Fibroblast of lung (primary cell): ENCODE measurements around the gene RNF223. TPM values are rescaled to one million over a fixed set of nuclear protein-coding genes. Genes with fewer than 3 reads are reported as not detected.
"Not testable (repeated sequence)": the region's sequence is repeated elsewhere in the genome, so short reads cannot be mapped to it uniquely, and the experiment has no call there.

Experiments
- DNase-seq, 2 donors: peaks; one replicate each; pipeline versions ENCODE4 v3.0.0 to v3.0.0-alpha.2; 2010; ENCODE audit warnings: low read depth in 2 of 2
- H2AFZ ChIP-seq: 2 replicates; pipeline ENCODE4 v1.5.1; 2012; ENCODE audit warnings: low read length, control low read depth, inconsistent platforms
- H3K27ac ChIP-seq: 2 replicates; pipeline ENCODE4 v1.5.1; 2011; ENCODE audit warnings: low read length, control low read depth; ENCODE audit not compliant: insufficient read depth
- H3K27me3 ChIP-seq: 2 replicates; pipeline ENCODE4 v1.5.1; 2011; ENCODE audit warnings: mild to moderate bottlenecking, low read length; ENCODE audit not compliant: control insufficient read depth, insufficient read depth
- H3K36me3 ChIP-seq: 2 replicates; pipeline ENCODE4 v1.5.1; 2011; ENCODE audit warnings: low read length; ENCODE audit not compliant: control insufficient read depth, insufficient read depth
- H3K4me1 ChIP-seq: 2 replicates; pipeline ENCODE4 v1.5.1; 2011; ENCODE audit warnings: low read length; ENCODE audit not compliant: control insufficient read depth, insufficient read depth; ENCODE audit errors: extremely low read depth
- H3K4me2 ChIP-seq: 2 replicates; pipeline ENCODE4 v1.5.1; 2011; ENCODE audit warnings: low read length, control low read depth; ENCODE audit not compliant: insufficient read depth; ENCODE audit errors: extremely low read depth
- H3K4me3 ChIP-seq, 4 experiments: fragments of 200-600 bp in 1 of 4; sonication (generic) in 1 of 4; replicated peaks in 1 of 4; 2 replicates each; pipeline ENCODE4 v1.5.1; 2011 to 2016; ENCODE audit warnings: low read length in 4 of 4, low read depth in 3 of 4, mild to moderate bottlenecking in 3 of 4, control low read depth in 2 of 4, inconsistent platforms in 1 of 4, mixed read lengths in 1 of 4; ENCODE audit not compliant: insufficient read depth in 1 of 4; ENCODE audit errors: control extremely low read depth in 1 of 4
- H3K79me2 ChIP-seq: 2 replicates; pipeline ENCODE4 v1.5.1; 2012; ENCODE audit warnings: mild to moderate bottlenecking, low read length, inconsistent platforms; ENCODE audit not compliant: control insufficient read depth, insufficient read depth
- H3K9ac ChIP-seq: 2 replicates; pipeline ENCODE4 v1.5.1; 2011; ENCODE audit warnings: mild to moderate bottlenecking, low read length, control low read depth; ENCODE audit not compliant: insufficient read depth
- H3K9me3 ChIP-seq: 2 replicates; pipeline ENCODE4 v1.5.1; 2012; ENCODE audit warnings: low read depth, low read length; ENCODE audit not compliant: control insufficient read depth, insufficient read depth
- H4K20me1 ChIP-seq: 2 replicates; pipeline ENCODE4 v1.5.1; 2011; ENCODE audit warnings: low read length; ENCODE audit not compliant: control insufficient read depth, insufficient read depth; ENCODE audit errors: extremely low read depth
- CTCF ChIP-seq, 2 donors: IDR thresholded peaks in 1 of 2; conservative IDR thresholded peaks in 1 of 2; 1 replicate in 1 of 2; 2 replicates in 1 of 2; pipeline ENCODE4 v1.5.1; 2011 to 2012; ENCODE audit warnings: low read length in 2 of 2, control low read depth in 1 of 2, inconsistent platforms in 1 of 2, low read depth in 1 of 2, mild to moderate bottlenecking in 1 of 2
- EZH2 ChIP-seq: IDR thresholded peaks from 2 replicates; pipeline ENCODE4 v1.5.1; 2012; ENCODE audit warnings: low read length, control low read depth, mild to moderate bottlenecking; ENCODE audit errors: missing control alignments
- polyA plus RNA-seq, 2 donors: library from polyadenylated mRNA; depleted of rRNA in 1 of 2; stranded (reverse) in 1 of 2; unstranded in 1 of 2; fragments of >200 nt; gene quantifications; 2 replicates each; pipeline ENCODE4 v1.2.1, GENCODE V29; 2011 to 2012; ENCODE audit warnings: missing spikeins in 1 of 2
- total RNA-seq: library from RNA; depleted of rRNA; stranded (reverse); fragments of >200 nt; gene quantifications from 2 replicates; pipeline ENCODE4 v1.2.1, GENCODE V29; 2014

RNF223 gene
- total and polyA plus RNA-seq, 2 donors (not counting 1 experiment from before 2014, with no cell fraction given) = not detected

DNA sequence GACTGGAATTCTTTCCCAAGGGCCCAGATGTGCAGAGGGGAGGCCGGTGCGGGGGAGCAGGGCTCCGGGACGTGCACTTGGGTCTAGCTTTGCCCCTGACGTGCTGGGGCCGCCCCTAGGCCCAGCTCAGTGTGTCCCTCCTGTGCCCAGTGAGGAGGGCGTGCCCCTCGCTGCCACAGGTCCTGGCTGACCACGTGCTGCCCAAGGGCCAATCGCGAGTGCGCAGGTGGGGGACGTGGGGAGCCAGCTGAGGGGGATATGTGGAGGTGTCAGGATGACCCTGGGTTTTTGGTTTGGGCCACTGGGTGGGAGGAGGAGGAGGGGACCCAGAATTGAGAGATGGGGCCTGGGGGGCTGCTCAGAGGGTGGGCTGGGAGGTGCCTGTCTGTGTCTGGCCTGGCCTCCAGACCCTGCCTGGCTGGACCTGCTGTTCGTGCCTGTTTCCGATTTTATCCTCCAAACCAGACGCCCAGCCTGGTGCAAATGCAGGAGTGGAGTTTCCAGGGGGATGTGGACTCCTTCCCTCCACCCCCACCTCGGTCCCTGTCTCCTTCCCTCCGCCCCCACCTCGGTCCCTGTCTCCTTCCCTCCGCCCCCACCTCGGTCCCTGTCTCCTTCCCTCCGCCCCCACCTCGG is 6.1 kb upstream of the RNF223 start:
- Histone ChIP-seq H3K27ac (no peak overlapping the region), H3K9ac (peak overlapping the region; percentile 13), H3K4me1 (peaks cover 11% of the 10 kb centered on the region), H3K27me3 (no peaks in the 10 kb centered on the region), H2AFZ (no peak overlapping the region), H4K20me1 (no peaks in the 10 kb centered on the region), H3K79me2 (no peaks in the 10 kb centered on the region), H3K4me2 (peak overlapping the region; percentile 8), H3K4me3 (peak overlapping the region in 1 of 4 experiments; percentile 20), H3K36me3 (peaks cover 2% of the 10 kb centered on the region), H3K9me3 (no peaks in the 10 kb centered on the region)
- TF ChIP-seq CTCF (conservative IDR thresholded peaks at IDR 0.05 in 1 of 2, IDR thresholded peaks at IDR 0.05 in 1 of 2; ENCODE audit: low read depth in 1 of 2, low read length in 2 of 2) (no peak), EZH2 (no peak)
- peak; percentile 21 to 33 for DNase-seq

DNA sequence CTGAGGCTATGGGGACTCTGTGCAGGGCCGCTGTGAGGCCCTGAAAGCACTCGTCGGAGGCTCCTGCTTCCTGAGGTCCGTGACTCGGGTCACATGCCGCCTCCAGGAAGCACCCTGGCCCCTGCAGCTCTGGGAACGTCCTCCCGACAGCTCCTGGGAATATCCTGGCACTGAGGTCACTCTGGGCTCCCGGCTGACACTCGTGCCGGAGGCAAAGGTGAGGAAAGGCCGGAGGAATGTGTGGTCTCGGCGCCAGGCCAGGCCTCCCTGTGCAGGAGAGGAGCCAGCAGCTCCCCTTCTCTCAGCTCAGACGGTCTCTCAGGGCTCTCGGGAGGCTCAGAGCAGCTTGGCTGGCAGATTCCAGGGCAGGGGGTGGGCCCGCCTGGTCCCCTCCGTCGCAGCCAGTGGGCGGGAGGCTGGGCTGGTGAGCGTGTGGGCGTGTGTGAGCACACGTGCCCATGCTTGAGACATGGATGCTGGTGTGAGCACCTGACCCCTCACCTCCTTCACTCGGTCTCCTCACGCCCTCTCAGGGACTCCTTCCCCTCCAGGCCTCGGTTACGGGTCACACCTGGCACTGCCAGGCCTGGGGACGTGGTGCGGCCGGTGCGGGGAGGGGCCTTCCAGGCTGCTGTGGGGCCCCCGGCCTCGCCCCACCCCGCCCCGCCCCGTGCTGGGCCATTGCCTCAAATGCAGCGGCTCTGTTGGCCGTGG is 5.5 kb upstream of the RNF223 start:
- no peaks in the 10 kb centered on the region for H3K9me3 ChIP-seq
- H3K36me3 ChIP-seq = peaks cover 2% of the 10 kb centered on the region
- H3K4me2 ChIP-seq = peak overlapping the region; percentile 23
- peak; percentile 70 to 84 for DNase-seq
- H2AFZ ChIP-seq = no peak overlapping the region
- peak overlapping the region; percentile 13 for H3K9ac ChIP-seq
- no peak for TF ChIP-seq EZH2
- no peak for TF ChIP-seq CTCF (conservative IDR thresholded peaks at IDR 0.05 in 1 of 2, IDR thresholded peaks at IDR 0.05 in 1 of 2; ENCODE audit: low read depth in 1 of 2, low read length in 2 of 2)
- H3K27me3 ChIP-seq = peaks cover 3% of the 10 kb centered on the region
- no peaks in the 10 kb centered on the region for H4K20me1 ChIP-seq
- peaks cover 11% of the 10 kb centered on the region for H3K4me1 ChIP-seq
- peak overlapping the region in 2 of 4 experiments; percentile 20 to 21 for H3K4me3 ChIP-seq
- no peaks in the 10 kb centered on the region for H3K79me2 ChIP-seq
- no peak overlapping the region for H3K27ac ChIP-seq

GRCh38 chr1:1077396-1077795 is 3.3 kb upstream of the RNF223 start:
- not testable (repeated sequence) for H2AFZ ChIP-seq, H3K79me2 ChIP-seq, H3K9me3 ChIP-seq, H3K36me3 ChIP-seq, H3K9ac ChIP-seq, H3K27ac ChIP-seq, H3K27me3 ChIP-seq, H4K20me1 ChIP-seq, H3K4me3 ChIP-seq, H3K4me2 ChIP-seq, DNase-seq
- H3K4me1 ChIP-seq = peaks cover 11% of the 10 kb centered on the region
